Aorta (tissue), 5 donors: Measurements from ENCODE around the gene DGCR8. TPM values are rescaled to one million over a fixed set of nuclear protein-coding genes. Genes with fewer than 3 reads are reported as not detected.

Experiments
- ATAC-seq: fragments of 200-7000 bp; cut with Tn5 transposase; one replicate; pipeline ENCODE4 v1.9.1; 2022; ENCODE audit warnings: moderate library complexity; ENCODE audit not compliant: low FRiP score
- DNase-seq, 2 donors: peaks; one replicate each; pipeline ENCODE4 v3.0.0-alpha.2; 2020
- H3K27ac ChIP-seq, 2 donors: one replicate each; pipeline ENCODE4 v1.5.1; 2013; ENCODE audit warnings: low read length in 2 of 2, mild to moderate bottlenecking in 2 of 2, moderate library complexity in 2 of 2, control low read depth in 1 of 2, inconsistent platforms in 1 of 2, low read depth in 1 of 2
- H3K27me3 ChIP-seq, 2 donors: one replicate each; pipeline ENCODE4 v1.6.1; 2013; ENCODE audit warnings: control low read depth in 1 of 2, low read length in 1 of 2, mild to moderate bottlenecking in 1 of 2, moderate library complexity in 1 of 2; ENCODE audit not compliant: insufficient read depth in 2 of 2, control insufficient read depth in 1 of 2
- H3K36me3 ChIP-seq, 2 donors: one replicate each; pipeline ENCODE4 v1.6.1; 2013; ENCODE audit warnings: control low read depth in 1 of 2, low read length in 1 of 2, mild to moderate bottlenecking in 1 of 2; ENCODE audit not compliant: insufficient read depth in 2 of 2, control insufficient read depth in 1 of 2
- H3K4me1 ChIP-seq, 2 donors: one replicate each; pipeline ENCODE4 v1.6.1; 2013; ENCODE audit warnings: low read length in 2 of 2, control low read depth in 1 of 2, mild to moderate bottlenecking in 1 of 2, moderate library complexity in 1 of 2; ENCODE audit not compliant: insufficient read depth in 2 of 2, control insufficient read depth in 1 of 2
- H3K4me3 ChIP-seq, 2 donors: one replicate each; pipeline ENCODE4 v1.5.1; 2013; ENCODE audit warnings: low read length in 2 of 2, control low read depth in 1 of 2, mild to moderate bottlenecking in 1 of 2
- H3K9me3 ChIP-seq: one replicate; pipeline ENCODE4 v1.6.1; 2013; ENCODE audit warnings: mild to moderate bottlenecking, low read length; ENCODE audit not compliant: control insufficient read depth
- WGBS, 2 donors: extraction: QIAGEN DNeasy Blood & Tissue Kit; methylation state at CpG; one replicate each; pipeline ENCODE4 v1.1.7; 2013; 5-methylcytosine and 5-hydroxymethylcytosine counted together
- intact Hi-C, 2 donors: fragments of 100-400 bp; cut with DNase I; formaldehyde crosslinking; loops; one replicate each; pipeline versions ENCODE4 v1.14.2 to v1.15.0; 2022
- polyA plus RNA-seq, 2 donors: library from polyadenylated mRNA; stranded (reverse); fragments of 200-250 nt; gene quantifications; one replicate each; pipeline ENCODE4 v1.2.3, GENCODE V29; 2013
- total RNA-seq, 2 donors: library from RNA; stranded (reverse); fragmentation: NEBNext Ultra II Directional; extraction: Animal tissue kit (Norgen Biotek cat#: 25700); gene quantifications; one replicate each; pipeline ENCODE4 v1.2.1, GENCODE V29; 2021
- donor health status: healthy with polysubstance abuse.
- donor health status: Bipolar disorder and iron deficiency.
- donor health status: DM: no; HTN: no; CAD: no.
- donor health status: DM: no; HTN: no; CAD: no.
- donor health status: DM: yes; HTN: yes; CAD: no.

The DGCR8 gene
- total and polyA plus RNA-seq, 4 donors = 5.5 to 43.9 (median 27.2) TPM

DNA sequence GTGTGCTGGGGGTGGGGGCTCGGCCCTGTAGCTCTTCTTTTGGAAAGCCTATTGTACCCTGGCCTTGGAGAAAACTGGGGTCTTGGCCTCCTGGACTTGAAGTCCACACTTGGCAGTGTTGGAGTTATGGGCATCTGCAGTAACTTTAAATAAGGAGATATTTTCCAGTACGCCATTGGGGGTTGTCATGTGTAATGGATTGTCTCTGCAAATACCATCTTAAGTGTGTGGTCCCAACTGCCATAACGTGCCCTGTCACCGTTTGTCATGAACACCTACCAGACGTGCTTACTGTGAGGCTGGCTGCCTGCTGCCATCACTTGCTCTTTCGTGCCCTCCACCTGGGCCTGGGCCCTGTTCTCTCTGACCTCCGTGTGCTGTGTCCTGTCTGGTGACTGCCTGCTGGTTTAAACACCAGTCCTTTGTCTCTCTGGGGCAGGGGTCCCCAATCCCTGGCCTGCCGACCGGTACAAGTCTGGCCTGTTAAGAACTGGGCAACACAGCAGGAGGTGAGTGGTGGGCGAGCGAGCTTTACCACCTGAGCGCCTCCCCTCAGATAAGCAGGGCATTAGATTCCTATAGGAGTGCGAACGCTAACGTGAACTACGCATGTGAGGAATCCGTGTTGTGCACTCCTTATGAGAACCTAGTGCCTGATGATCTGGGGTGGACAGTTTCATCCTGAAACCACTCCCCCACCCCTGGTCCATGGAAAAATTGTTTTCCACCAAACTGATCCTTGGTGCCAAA, 48.0 kb downstream of the DGCR8 start:
- DNase-seq (no peak), ATAC-seq (no peak)
- H3K27me3 ChIP-seq = no peaks in the 10 kb centered on the region
- 71 to 72% methylated on average over 17 of the region's 17 CpGs for WGBS, 2 donors
- no peaks in the 10 kb centered on the region for H3K9me3 ChIP-seq
- no peaks in the 10 kb centered on the region for H3K36me3 ChIP-seq
- H3K4me1 ChIP-seq = no peaks in the 10 kb centered on the region
- H3K4me3 ChIP-seq = no peak overlapping the region
- no peak overlapping the region for H3K27ac ChIP-seq
- intact Hi-C loops = no loop called here

DNA sequence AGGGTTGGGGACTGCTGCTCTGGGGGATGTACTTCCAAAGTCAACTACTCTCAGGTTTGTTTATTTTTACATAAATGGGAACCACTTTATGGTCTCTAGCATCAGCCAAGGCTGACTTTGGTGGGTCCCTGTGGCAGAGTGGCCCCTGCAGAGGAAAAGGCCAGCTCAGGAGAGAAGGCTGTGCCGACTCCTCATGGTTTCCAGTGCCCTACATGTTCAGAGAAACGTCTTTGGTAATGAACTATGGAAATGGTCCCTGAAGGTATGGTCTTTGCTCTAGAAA, 48.5 kb downstream of the DGCR8 start:
- WGBS, 2 donors = 36 to 46% methylated on average over 2 of the region's 2 CpGs
- intact Hi-C loops = no loop called here
- ATAC-seq (no peak), DNase-seq (no peak)
- H3K4me3 ChIP-seq = no peak overlapping the region
- no peaks in the 10 kb centered on the region for H3K4me1 ChIP-seq
- H3K9me3 ChIP-seq = no peaks in the 10 kb centered on the region
- H3K36me3 ChIP-seq = no peaks in the 10 kb centered on the region
- no peaks in the 10 kb centered on the region for H3K27me3 ChIP-seq
- H3K27ac ChIP-seq = no peak overlapping the region

DNA sequence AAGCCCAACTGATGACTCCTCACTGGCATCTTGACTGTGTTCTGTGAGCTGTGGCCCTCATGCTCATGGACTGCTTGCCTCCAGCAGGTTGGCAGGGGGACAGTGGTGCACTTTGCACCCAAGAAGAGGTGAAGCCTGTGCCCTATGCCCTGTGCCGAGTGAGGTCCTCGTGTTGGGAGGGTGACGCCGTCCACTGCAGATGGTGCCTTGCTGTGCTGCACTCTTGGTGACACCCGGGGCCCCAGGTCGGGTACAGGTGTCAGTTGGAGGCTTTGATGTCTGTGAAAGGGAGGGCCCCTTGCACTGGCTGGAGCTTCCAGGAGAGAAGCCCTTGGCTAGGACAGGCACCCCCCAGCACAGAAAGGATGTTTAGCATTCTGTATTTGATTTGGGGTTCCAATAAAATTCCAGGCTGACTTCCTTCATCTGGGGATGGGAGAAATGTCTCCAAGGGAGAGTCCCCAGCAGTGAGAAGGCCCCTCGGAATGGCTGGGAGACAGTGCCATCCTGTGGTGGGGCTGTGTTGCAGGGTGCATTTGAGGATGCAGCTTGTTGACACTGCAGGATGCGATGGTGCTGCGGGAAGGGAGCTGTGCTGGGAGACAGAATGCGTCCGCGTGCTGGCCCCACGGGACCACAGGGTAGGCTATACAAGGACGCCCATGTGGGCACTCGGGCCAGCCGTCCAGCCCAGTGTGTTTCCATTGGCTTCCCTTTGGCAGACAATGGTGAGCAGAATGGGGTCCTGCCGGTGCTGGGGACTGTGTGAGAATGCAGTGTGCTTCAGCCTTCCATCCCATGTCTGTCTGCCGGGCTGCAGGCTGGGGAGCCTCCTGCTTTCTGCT, 49.1 kb downstream of the DGCR8 start:
- no peaks in the 10 kb centered on the region for H3K4me1 ChIP-seq
- no peaks in the 10 kb centered on the region for H3K9me3 ChIP-seq
- H3K4me3 ChIP-seq = no peak overlapping the region
- H3K36me3 ChIP-seq = no peaks in the 10 kb centered on the region
- 23 to 30% methylated on average over 18 of the region's 18 CpGs for WGBS, 2 donors
- no peaks in the 10 kb centered on the region for H3K27me3 ChIP-seq
- no peak overlapping the region for H3K27ac ChIP-seq
- no peak for DNase-seq
- intact Hi-C loops = no loop called here
- ATAC-seq = no peak

DNA sequence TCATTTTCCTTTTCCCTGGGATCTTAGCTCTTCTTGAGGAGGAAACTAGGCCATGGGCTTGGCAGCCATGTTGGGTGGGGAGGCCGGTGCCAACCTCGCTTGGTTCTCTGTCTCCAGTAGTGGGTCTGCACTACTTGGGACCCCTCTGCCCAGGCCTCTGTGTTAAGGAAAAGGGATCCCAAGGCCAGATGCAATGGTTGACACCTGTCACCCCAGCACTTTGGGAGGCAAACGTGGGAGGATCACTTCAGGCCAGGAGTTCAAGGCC, 49.6 kb downstream of the DGCR8 start:
- Histone ChIP-seq H3K27ac (no peak overlapping the region), H3K4me1 (no peaks in the 10 kb centered on the region), H3K4me3 (no peak overlapping the region), H3K27me3 (no peaks in the 10 kb centered on the region), H3K36me3 (no peaks in the 10 kb centered on the region), H3K9me3 (no peaks in the 10 kb centered on the region)
- WGBS, 2 donors = 83% methylated on average over 3 of the region's 3 CpGs
- intact Hi-C loops = loop anchor here in 1 of 2 donors (5.0 kb wide), 1 partner anchor 952 kb away; the partner anchor contains the start of gene SLC25A1
- no peak for ATAC-seq
- DNase-seq = no peak

DNA sequence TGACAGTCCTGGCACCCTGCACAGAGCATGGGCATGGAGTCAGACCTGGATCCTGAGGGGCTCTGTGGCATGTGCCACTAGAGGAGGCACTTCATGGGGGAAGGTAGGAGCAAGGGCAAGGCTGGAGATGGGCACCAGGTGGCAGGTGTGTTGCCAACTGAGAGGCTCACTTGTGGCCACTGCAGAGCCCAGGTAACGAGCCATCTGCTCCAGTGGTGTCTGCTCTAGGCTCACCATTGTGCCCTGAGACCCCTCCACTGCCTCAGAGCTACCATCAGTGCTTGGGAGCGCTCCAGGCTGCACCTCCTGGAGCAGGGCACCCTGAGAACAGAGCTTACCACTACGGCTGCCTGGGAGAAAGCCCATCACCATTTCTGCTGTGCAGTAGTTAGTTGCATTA, 50.3 kb downstream of the DGCR8 start:
- Histone ChIP-seq H3K27me3 (no peaks in the 10 kb centered on the region), H3K9me3 (no peaks in the 10 kb centered on the region), H3K36me3 (no peaks in the 10 kb centered on the region), H3K4me1 (no peaks in the 10 kb centered on the region), H3K27ac (peak overlapping the region in 1 of 2 donors; percentile 41), H3K4me3 (no peak overlapping the region)
- DNase-seq (no peak), ATAC-seq (no peak)
- intact Hi-C loops = loop anchor here in 1 of 2 donors (5.0 kb wide), 1 partner anchor 953 kb away; the partner anchor contains the start of gene SLC25A1
- WGBS, 2 donors = 68 to 71% methylated on average over 3 of the region's 3 CpGs

DNA sequence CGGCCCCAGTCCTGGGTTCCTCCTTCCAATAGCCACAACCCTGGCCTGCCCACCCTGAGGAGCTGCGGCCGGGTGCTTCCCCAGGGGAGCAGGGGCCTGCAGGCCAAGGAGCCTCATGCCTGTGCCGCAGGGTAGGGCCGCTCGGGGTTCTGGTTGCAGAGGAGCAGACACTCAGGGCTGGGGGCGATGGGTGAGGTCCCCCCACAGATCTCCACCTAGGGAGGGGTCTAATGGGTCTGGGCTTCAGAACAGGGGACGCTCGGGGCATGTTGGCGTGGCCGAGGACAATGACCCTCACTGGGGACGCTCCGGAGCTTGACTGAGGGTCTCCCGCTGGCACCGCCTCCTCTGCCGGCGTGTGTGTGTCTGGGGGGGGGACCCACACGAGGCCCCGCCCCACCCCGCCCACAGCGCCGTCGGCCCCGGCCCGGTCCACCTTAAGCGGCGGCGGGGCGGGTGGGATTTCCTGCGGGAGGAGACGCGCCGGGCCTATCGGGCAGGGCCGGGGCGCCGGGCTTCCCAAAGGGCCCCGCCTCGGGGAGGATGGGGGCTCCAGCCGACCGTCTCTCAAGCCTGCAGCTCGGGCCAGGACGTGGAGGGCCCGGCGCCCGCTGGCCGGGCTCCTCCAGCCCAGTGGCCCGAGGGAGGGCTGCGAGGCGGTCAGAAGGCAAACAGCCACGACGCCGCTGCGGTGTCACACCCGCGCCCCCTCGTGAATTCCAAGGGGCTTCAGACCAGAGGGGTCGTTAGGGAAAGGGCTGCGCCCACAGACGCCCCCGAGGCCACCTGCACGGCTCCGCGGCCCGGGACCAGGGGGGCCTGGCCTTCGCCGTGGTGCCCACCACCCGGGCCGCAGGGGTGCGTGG, 50.9 kb downstream of the DGCR8 start:
- no peaks in the 10 kb centered on the region for H3K9me3 ChIP-seq
- 3% methylated on average over 49 to 70 of the region's 70 CpGs for WGBS, 2 donors
- H3K36me3 ChIP-seq = no peaks in the 10 kb centered on the region
- H3K4me3 ChIP-seq = peak overlapping the region; percentile 75 to 93
- no peaks in the 10 kb centered on the region for H3K4me1 ChIP-seq
- intact Hi-C loops = loop anchor here in 1 of 2 donors (5.0 kb wide), 1 partner anchor 954 kb away; the partner anchor contains the start of gene SLC25A1
- ATAC-seq = peak; percentile 90
- peak; percentile 92 to 95 for DNase-seq
- no peaks in the 10 kb centered on the region for H3K27me3 ChIP-seq
- peak overlapping the region; percentile 80 to 90 for H3K27ac ChIP-seq

DNA sequence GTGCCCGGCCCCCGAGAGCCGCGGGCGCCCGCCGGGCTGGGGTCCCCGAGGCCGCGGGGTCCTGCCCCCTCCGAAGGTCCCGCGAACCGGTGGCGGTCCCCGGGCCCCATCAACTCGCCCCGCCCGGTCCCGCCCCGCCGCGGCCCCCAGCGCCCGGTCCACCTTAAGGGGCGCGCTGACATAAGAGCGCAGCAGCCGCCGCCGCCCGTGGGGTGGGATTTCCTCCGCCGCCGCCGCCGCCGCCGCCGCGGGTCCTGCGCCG, 51.5 kb downstream of the DGCR8 start, which contains the start of gene ZDHHC8:
Gene ZDHHC8, plus strand, starts transcription at position 208 of the 262 bp plus-strand sequence. CDS start 144 bp downstream, outside the sequence.
- Histone ChIP-seq H3K36me3 (no peaks in the 10 kb centered on the region), H3K27ac (peak within 1 kb of the TSS; percentile 80 to 90), H3K4me3 (peak within 1 kb of the TSS; percentile 75 to 93), H3K27me3 (no peaks in the 10 kb centered on the region), H3K4me1 (no peaks in the 10 kb centered on the region), H3K9me3 (no peaks in the 10 kb centered on the region)
- DNase-seq (peak in 1 of 2 donors; percentile 85), ATAC-seq (no peak)
- intact Hi-C loops = loop anchor here in 1 of 2 donors (5.0 kb wide), 1 partner anchor 954 kb away; the partner anchor contains the start of gene SLC25A1
- WGBS, 2 donors = 0 to 1% methylated on average over 9 to 43 of the region's 43 CpGs

DNA sequence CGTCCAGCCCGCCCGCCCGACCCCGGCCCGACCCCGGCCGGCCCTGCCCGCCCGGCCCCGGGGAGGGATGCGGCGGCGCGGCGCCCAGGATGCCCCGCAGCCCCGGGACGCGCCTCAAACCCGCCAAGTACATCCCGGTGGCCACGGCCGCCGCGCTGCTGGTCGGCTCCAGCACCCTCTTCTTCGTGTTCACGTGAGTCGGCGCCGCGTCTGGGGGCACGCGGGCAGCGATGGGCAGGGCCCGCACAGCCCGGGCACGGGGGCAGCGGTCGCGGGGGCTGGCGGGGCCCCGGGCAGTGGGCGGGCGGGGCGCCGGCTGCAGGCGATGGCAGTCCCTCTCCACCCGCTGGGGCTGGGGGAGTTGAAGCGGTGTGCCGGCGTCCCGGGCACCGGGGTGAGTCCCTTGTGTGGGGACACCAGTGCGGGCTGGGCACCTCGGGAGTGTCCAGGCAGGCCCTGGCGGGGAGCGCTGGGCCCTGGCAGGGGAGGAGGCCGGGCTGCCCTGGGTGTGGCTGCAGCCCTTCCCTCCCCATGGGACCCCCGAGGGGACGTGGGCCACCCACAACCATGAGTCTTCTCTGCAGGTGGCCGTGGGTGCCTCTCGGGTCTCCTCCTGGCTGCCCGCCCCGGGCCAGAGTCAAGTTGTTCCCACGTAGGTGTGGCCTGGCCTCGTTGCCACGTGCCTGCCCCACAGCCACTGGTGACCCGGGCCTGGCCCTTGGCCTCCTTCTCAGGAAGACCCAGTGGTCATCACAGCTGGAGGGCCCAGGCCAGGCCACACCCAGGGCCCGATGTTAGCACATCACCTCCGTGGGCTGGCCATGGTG, 52.0 kb downstream of the DGCR8 start:
- peak overlapping the region in 1 of 2 donors; percentile 21 for H3K27ac ChIP-seq
- intact Hi-C loops = loop anchor here in 1 of 2 donors (5.0 kb wide), 1 partner anchor 955 kb away; the partner anchor contains the start of gene SLC25A1
- ATAC-seq = no peak
- DNase-seq = peak; percentile 71 to 82
- WGBS, 2 donors = 0 to 1% methylated on average over 50 to 72 of the region's 72 CpGs
- H3K9me3 ChIP-seq = no peaks in the 10 kb centered on the region
- no peaks in the 10 kb centered on the region for H3K36me3 ChIP-seq
- H3K4me3 ChIP-seq = peak overlapping the region; percentile 75 to 93
- no peaks in the 10 kb centered on the region for H3K4me1 ChIP-seq
- no peaks in the 10 kb centered on the region for H3K27me3 ChIP-seq
